ENCODE data around the gene PLXNB2.

PLXNB2 gene

DNA sequence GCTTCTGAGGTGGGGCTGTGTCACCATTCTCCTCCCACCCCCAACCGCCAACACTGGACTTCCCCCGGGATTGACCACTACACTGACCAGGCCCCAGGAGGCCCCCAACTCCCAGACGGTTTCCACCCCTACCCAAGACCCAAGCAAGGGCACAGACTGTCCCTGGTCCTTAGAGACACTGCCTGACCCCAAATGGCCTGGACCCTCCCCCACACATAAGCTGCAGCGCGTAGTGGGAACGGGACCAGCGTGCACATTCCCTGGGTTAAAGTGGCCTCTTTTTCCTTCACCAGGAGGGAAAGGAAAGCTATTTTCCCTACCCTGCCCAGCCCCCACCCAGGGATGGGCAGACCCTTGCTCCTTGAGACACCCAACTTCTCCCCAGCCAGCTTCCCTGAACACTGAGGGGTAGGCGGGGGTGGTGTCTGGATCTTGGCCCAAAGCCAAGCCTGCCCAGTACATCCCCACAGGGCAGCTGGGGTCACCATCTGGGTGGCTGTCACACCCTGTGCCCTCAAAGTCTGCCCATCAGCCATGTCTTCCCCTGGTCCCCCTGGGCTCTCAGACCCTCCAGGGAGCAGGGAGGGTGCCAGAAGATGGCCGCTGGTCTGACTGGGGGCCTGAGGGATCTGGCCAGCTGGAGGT is 44.4 kb downstream of the PLXNB2 start:
- no peak for DNase-seq

DNA sequence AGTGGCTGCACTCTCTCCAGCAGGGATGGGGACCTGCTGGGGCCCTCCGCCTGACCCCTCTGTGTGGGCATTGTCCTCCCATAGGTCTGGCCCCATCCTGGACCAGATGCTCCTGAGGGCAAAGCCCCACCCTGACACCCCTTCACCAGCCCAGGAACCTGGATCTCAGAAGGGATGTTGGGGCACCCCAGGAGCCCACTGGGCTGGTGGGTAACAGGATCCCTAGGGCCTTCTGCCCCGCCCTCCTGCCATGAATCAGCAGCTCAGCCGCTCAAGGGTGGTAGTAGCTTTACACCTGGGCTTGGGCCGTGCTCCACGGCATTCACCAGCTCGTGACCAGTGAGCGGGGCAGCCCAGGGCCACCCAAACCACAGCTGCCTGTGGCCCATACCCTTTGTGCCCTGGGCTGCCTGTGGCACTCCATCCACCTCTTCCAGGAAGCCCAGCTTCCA is 45.0 kb downstream of the PLXNB2 start:
- no peak for DNase-seq

DNA sequence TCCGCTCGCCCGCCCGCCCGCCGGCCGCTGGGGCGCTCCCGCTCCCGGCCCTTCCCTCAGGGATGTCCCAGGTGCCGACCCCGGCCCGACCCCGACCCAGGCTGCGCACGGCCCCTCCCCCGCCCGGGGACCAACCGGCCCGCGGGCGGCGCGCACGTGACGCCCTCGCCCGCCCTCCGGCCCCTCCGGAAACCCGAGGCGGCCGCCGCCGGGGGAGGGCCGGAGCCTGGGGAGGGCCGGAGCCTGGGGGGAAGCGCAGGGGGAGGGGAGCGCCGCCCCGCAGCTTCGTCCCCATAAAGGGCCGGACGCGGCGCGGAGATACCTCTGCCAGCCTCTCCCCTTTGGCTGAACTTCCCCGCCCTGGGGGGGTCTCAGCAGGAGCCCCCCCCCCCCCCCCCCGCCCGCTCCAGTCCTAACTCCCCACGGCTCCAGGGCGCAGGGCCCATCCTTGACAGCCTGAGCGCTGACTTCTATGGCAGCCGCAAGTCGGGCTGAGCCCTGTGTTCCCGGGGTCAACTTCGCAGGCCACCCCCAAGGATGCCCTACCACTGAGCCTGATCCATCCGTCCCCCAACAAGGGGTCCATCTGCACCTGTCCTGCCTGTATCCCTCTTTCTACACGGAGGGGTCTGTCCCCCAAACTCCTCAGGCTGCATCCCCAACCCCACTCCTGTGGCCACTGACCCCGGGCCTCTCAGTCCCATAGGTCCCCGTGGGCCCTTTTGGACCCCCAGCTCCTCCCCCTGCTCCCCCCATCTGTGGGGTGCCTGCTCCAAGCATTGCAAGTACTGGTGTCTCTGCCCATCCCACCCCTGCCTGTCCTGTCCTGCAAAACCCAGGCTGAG is 45.6 kb downstream of the PLXNB2 start, which contains the start of gene MAPK12:
Gene MAPK12, minus strand, starts transcription at position 69 of the 845 bp plus-strand sequence. CDS start 174 bp downstream, outside the sequence.
- no peak for DNase-seq

DNA sequence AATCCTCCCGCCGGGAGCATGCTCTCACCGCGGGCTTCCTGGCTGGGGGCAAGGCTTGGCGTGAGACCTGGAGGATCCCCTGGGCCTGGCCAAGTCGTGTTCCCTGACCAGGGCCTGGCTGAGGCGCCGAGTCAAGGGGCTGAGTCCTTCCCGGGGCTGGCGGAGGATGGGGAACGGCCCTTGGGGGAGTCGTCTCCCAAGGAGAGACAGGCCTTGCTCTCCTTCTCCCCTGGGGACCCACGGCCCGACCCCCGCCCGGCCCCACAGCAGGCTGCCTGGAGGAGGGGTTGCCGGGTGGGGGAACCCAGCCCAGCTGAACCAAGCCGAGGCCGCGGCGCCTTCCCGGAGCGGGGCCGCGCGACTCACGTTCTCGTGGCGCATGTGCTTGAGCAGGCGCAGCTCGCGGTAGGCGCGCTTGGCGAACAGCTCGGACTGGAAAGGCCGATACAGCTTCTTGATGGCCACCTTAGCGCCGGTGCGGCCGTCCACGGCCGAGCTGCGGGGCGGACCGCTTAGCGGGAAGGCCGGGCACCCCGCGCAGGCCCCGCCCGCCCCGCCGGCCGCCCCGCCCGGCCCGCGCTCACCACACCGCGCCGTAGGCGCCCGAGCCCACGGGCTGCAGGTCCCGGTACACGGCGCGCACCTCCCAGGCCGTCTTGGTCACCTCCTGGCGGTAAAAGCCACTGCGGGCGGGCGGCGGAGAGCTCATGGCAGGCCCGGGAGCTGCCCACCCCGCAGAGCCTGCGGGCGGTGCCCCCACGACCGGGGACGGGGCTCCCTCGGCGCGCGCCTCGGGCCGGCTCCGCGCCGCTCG is 46.4 kb downstream of the PLXNB2 start:
- no peak for DNase-seq

DNA sequence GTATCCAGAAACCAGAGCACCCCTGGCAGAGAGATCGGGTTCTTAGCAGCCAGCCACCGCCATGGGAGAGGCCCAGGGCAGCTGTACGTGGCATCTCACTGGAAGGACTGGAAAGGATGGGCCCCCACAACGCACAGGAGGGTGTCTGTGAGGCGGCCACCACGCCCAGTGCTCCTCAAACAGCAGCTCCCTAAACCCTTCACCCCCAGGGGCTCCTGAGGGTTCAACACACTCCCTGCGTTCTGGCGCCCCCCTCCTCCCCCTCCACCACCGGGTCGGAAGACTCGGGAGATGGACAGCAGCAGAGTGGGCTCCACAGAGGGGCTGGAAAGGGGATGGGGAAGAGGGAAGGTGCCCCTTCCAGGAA is 47.0 kb downstream of the PLXNB2 start:
- DNase-seq = no peak

DNA sequence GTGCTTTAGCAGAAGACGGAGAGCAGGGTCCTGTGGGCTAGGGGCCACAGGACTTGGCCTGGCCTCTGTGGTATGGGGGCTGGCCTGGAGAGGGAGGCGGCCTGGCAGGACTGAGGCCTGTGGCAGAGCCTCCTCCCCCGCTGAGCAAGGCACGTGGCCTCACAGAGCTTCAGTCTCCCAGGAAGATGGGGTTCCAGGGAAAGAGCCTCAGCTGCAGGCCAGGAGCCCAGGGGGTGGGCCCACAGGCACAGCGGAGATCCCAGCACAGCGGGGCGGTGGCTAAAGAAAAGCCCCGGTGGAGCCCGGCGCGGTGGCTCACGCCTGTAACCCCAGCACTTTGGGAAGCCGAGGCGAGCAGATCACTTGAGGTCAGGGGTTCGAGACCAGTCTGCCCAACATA is 48.1 kb downstream of the PLXNB2 start:
- DNase-seq = no peak

DNA sequence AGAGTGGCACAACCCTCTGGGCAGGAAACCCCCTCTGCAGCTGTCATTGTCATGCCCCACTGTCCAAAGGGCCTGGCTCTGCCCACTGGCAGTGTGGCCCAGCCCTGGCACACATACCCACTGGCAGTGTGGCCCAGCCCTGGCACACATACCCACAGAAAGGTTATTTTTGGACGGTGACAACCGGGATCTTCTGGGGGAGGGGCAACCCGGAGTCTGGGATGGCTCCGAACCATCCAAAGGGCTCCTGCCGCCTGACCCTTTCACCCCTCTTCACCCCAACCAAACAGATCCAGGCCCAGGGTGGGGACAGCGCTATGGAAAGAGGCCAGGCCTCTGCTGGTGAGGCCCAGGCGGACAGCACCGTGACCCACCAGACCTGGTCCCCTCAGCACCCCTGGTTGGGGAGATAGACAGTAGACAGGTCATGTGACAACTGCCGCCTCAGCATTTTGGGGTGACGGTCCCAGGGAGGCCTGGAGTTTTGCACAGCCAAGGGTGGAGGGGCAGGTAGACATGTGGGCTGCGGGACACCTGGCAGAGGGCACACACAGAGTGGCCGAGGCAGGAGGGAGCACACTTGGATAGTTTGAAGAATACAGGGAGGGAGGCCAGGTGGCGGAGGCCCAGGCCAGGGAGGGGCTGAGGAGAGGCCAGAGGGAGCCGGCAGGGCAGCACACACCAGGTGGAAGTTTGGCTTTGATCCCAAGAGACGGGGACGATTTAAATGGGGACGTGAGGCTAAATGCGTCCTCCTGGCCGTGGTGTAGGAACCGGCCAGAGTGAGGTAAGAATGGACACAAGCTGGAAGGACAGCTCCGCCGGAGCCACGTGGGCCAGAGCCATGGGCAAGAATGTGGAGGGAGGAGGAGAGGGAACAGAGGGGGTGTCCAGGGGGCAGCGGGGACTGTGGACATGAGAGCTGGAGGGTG is 48.8 kb downstream of the PLXNB2 start:
- DNase-seq = no peak

DNA sequence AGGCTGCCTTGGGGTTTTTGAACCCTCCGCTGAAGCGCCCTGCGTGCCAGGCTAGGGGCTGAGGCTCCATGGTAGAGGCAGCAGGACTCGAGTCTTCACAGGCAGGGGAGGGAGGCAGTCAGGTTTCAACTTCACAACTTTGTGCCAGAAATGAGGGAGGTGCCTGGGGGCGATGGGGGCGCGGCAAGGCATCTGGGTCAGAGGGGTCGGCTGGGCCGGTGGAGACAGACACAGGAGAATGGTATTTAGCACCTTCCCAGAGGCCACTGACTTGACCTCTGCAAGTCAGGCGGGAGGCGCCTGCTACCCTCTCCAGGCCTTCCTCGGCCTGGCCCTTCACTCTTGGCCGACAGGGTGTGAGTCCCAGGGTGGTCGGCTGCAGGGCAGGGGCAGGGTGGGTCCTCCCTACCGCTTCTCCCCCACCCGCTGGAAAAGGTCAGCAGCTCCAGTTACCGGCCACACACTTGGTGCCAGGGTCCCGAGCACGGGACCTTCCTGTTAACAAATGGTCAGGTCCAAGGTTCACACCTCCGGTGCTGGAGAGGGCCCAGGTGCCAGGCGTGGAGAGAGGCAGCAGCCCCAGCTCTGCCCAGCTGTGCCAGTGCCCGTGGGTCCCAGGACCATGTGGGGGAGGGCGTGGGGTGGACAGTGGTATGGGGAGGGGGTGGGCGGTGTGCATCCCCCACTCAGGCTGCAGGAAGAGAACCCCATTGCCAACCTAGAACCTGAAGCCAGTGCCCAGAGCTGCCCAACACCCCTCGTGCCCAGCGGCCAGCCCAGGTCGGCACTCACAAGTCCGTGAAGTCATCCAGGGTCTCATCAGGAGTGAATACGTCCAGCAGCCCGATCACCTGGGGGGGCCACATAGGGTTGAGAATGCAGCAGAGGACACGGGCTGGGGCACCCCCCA is 49.7 kb downstream of the PLXNB2 start:
- no peak for DNase-seq

DNA sequence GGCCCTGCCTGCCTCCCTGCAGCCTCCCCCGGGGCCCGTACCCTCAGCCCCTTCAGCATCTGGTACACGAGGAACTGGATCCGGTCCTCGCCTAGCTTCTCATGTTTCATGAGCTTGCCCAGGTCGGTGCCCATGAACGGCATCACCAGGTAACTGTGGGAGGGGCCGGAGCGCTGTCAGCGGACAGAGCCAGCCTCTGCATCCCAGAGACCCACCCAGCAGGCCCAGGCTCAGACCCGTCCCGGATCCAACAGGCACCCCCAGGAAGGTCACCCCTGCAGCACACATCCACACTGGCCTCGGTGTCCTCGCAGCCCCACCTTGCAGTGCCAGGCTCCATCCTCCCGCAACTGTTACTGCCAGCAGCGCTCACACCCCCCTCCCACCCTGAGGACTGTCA is 50.4 kb downstream of the PLXNB2 start:
- DNase-seq = no peak

DNA sequence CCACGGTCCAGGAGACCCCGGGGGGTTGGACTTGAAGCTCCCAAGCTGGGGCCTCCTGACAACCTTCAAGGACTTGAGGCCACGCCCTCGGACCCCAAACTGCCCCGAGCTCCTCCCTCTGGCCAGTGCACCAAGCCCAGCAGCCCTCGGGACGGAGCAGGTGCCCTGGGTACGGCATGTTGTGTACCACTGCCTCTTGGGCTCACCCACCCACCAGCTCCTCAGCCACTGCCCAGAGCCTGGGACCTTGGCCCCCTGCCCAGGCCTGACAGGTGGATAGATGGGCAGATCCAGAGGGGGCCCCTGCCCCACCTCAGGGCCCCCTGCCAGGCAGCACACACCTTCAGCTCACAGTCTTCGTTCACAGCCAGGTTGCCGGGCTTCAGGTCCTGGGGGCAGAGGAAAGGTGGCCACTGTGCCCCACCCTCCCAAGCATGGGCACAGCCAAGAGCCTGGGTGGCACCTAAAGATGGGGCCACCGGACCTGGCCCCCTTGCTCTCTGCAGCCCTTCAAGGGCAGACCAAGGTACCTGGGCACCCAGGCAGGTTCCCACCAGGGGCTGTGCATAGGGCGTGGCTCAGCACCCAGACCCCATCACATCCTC is 51.1 kb downstream of the PLXNB2 start:
- DNase-seq = no peak

DNA sequence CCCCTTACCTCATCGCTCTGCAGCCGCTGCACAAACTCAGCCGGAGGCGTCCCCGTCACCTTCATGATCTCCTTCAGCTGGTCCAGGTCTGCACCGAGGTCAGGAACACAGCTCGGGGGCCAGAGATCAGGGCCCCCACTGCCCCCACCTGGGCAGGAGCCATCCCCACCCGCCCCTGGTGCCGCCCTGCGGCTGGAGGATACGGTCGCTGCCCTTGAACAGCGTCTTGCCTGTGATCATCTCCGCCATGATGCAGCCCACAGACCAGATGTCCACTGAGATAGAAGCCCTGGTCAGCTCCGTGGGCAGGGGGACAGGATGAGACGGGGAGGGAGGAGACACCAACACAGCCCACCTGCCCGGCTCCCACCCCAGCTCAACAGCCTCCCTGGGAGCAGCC is 51.8 kb downstream of the PLXNB2 start:
- no peak for DNase-seq

DNA sequence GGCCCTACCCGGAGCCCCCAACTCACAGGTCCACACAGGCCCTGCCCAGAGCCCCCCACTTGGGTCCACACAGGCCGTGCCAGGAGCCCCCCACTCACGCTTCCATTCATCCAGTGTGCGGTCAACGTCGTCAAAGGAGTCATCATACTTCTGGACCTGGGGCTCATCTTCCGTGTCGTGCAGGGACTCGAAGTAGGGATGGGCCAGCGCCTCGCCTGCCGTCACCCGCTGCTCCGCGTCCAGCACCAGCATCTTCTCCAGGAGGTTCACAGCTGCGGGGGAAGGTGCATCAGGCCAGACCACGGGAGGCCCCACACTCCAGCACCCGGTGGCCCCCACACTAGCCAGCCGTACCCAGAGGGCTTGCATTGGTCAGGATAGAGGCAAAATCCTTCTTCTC is 52.3 kb downstream of the PLXNB2 start:
- no peak for DNase-seq

DNA sequence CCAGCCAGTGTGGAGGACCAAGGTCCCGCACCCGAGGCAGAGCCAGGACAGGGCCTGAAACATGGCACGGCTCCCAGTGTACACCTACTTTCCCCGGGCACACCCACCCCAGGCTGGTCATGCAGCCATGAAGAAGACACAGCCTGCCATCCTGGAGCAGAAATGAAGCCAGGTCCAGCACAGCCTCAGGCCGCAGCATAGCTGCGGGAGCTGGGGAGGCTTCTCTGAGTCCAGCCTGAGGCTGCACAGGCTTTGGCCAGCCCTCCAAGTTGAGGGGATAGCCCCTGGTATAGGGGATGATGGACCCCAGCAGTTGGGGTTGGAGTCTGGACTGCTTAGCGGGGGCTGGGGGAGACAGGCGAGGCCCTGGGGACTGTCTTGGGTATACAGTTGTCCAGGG is 53.5 kb downstream of the PLXNB2 start:
- DNase-seq = no peak

DNA sequence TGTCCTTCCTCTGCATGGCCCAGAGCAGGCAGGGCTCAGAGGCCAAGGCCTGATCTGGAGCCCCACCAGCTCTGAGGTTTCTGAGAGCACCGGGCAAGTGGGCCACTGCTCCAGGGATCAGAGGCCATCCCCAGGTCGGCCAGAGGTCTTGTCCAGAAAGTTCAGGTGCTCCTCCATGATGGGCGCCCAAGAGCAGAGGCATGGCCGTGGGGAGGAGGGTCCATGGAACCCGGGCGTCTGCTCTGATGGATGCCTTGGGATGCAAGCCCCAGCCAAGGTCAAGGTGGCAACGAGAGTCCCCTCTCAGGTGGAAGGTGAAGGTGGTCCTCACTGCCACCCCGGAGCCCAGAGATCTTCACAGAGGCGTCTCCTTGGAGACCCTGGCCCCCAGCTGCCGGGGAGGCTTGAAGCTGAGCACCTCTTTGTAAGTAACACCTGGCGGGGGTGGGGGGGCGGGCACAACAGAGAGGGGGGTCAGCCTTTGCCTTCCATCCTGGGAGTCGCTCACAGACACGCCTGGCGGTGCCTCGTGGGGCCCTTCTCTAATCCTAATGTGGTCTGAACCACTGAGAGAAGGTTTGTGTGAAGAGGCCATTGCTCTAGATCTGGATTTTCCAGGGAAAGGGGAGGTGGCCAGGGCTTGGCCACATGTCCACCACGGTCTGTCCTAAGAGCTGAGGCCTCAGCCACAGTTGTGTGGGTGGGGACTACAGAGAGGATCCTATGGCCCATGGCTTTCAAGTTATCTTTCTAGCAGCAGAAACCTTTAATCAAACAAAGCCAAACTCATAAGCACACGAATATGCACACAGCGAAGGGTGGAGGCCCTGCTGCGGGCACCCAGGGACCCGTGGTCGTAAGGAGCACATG is 54.2 kb downstream of the PLXNB2 start:
- no peak for DNase-seq

DNA sequence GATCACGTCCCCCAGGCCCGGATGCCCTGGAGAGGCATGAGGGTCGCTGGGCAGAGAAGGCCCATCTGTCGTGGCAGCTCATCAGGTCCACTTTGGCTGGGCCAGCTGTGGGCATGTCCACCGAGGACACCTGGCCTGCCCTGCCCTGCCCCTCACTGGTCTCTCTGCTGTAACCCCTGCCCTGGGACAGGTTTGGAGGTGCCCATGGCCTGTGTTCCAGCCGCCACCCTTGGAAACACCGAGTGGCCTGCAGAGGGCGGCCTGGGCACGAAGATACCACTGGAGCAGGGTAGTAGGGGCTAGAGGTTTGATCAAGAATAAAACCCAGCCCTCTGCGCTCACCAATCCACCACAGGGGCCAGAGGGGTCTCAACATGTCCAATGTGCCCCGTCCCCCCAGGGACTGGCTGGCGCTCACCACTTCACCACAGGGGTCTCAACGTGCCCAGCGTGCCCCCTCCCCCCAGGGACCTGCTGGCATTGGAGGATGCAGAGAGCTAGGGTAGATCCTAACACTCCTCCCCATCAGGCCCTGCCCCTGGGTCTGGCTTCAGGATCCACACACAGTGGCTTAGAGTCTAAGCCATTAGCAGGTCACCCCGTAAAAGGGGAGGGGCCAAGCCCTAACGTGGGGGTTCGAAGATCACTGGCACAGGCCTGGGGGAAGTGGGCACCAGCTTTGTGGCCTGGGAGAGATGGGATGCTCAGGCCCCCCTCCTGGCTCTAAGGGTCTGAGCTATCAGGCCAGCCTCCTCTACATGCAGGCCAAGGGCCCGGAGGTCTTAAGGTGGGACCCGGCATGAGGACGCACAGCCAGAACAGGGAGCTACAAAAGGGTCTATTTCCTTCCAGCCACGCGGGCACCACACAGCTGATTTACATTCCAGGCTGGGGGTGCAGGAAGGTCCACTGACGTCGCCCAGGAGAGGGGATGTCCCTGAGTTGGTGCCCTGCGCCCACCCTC is 55.1 kb downstream of the PLXNB2 start:
- DNase-seq = no peak

DNA sequence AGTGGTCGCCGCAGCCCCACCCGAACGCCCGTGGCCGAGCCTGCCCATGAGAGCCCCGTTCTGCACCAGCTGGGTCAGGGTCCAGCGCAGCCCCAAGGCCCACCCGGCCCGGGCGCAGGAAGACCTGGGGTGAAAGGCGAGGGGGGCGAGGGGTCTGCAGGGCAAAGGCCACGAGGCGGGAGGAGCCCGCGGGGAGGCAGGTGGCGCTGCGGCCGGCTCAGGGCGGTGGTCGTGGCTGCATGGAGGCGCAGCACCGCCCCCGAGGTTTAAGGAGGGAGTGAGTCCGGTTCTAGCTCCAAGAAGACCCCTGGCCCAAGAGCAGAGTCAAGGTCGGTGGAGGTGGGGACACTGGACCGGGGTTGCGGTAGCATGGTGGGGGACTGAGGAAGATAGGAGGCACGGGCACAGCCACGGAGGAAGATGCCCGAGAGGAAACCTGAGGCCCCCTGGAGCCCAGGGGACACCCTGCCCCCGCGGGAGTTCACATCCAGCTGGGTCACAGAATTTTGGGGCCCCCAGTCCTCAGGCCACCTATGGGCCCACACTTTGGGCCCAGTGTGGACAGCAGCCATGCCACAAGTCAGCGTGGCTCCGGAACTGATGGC is 55.9 kb downstream of the PLXNB2 start:
- DNase-seq = no peak

DNA sequence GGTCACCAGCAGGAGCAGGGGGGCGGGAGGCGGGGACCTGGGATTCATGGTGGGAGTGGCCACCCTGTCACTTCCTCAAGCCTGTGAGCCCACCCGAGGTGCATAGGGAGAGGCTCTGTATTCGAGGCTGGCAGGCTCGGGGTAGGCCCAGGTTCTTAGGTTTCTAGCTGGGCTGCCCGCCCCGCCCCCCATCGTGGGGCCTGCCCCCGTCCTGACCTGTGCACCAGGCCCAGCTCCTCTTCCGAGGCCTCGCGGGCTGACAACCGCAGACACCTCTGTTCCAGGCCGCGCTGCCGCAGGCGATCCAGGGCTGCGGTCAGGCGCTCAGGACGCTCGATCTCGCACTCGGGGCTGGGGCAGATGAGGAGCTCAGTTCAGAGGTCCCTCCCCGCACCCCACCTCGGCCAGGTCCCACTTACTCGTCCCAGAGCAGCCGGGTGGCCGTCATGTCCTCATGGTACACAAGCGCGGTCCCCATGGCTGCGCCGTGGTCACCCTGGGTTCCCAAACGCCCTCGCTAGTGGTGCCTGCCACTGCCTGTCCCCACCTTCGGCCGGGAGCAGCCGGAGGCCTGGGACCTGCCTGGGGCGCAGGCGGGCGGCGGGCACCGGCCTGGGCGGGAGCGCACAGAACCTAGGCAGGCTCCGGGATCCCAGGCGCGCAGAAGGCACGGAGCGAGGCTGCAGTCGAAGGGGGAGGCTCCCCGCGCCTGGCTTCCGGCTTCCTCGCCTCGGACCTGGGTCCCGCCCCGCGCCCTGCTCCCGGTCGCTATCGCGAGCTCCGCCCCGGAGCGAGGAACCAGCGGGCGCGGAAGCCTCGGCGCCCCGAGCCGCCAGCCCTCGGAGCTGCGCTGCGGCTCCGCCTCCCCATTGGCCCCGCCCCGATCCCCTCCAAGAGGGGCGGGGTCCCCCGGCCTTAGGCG is 56.6 kb downstream of the PLXNB2 start, which contains the start of gene HDAC10:
Gene HDAC10, minus strand, starts transcription at position 711 of the 922 bp plus-strand sequence. Its CDS starts 233 bp downstream, at position 478.
- DNase-seq = no peak

All from NCI-H524 treated with DMSO at 0.1 percent for 48 hours (cell line).